Muscle of back (tissue), 11 donors: ENCODE results near the gene CABP4. TPM values are rescaled to one million over a fixed set of nuclear protein-coding genes. Genes with fewer than 3 reads are reported as not detected.
"Not testable (repeated sequence)": the region's sequence is repeated elsewhere in the genome, so short reads cannot be mapped to it uniquely, and the experiment has no call there.

Experiments
- DNase-seq, 3 donors: peaks; one replicate each; pipeline versions ENCODE4 v3.0.0 to v3.0.0-alpha.2; 2013
- polyA plus RNA-seq, 10 donors: library from polyadenylated mRNA; unstranded; fragments of 120-200 nt; gene quantifications; one replicate each; pipeline ENCODE4 v1.2.1, GENCODE V29; 2013; ENCODE audit not compliant: insufficient read length in 10 of 10

Gene CABP4
- polyA plus RNA-seq, 10 donors: 0.26 to 1.8 (median 0.94) TPM

GRCh38 chr11:67418476-67419281 lies 36.5 kb upstream of the CABP4 start:
- DNase-seq: peak; percentile 64 to 77 (median 76)

DNA sequence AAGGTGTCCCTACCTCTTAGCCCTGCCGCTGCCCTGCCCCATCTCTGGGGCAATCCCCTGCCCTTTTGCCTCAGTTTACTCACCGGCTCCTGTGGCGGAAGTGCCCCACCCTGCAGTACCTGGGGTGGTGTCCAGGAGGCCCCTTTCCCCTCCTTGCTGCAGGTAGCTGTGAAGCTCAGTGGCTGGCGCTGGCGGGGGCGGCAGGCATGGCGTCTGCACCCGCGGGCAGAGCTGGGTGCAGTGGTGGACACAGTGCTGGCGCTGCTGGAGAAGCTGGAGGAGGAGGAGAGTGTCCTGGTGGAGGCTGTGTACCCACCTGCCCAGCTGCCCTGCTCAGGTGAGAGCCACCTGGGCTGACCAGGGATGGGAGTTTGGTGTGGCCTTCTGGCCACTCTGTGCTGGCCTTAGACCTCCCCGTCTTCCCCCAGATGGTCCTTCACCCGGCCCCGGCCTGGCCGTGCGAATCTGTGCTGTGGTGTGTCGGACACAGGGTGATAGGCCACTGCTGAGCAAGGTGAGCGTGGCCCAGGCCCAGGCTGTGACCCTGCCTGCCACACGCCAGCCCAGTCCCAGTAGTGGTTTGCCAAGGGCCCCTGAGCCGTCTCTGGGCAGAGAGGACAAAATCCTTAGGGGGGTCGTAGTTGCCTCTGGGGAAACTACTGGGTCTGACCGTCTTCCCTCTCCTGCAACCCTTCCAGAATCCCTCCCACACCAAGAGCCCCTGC lies 35.7 kb upstream of the CABP4 start:
- no peak for DNase-seq

DNA sequence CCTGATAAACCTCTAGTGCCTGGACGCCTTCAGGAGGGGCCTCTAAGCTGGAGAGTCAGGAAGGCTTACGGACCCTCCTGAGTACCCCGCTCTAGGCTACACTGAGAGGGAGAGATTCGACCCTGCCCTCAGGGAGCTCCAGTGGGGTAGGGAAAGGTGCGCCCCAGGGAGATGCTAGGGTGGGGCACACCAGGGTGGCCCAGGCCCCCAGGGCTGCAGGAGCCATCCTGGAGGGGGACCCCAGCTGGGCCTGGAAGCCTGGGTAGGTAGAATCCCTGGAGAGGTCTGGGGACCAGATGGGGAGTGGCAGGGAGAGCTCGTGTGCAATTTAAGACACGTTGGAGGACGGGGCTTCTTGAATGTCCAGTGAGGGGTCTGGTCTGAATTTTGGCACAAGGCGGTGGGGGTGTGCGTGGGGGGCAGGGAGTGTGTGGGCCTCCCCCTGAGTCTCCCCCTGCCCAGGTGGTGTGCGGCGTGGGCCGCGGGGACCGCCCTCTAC lies 35.0 kb upstream of the CABP4 start:
- DNase-seq: no peak

GRCh38 chr11:67420646-67421429 lies 34.3 kb upstream of the CABP4 start:
- DNase-seq: peak; percentile 90 to 96 (median 93)

- no peak for DNase-seq
Observed at GRCh38 chr11:67421430-67422031, 33.6 kb upstream of the CABP4 start.

- no peak for DNase-seq
Observed at GRCh38 chr11:67422891-67423290, 32.3 kb upstream of the CABP4 start.

DNA sequence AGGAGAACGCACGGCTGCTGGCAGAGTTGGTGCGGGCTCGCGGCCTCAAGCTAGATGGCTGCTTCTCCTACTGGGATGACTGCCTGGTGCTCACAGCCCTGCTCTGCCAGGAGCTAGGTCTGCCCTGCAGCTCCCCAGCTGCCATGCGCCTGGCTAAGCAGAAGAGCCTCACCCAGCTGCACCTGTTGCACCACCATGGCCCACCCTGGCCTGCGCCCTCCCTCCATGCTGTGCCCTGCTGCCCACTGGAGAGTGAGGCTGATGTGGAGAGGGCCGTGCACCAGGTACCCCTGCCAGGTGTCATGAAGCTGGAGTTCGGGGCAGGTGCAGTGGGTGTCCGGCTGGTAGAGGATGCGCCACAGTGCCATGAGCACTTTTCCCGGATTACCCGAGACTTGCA lies 31.7 kb upstream of the CABP4 start:
- no peak for DNase-seq

- DNase-seq: no peak
Observed at GRCh38 chr11:67423891-67424613, 31.1 kb upstream of the CABP4 start.

DNA sequence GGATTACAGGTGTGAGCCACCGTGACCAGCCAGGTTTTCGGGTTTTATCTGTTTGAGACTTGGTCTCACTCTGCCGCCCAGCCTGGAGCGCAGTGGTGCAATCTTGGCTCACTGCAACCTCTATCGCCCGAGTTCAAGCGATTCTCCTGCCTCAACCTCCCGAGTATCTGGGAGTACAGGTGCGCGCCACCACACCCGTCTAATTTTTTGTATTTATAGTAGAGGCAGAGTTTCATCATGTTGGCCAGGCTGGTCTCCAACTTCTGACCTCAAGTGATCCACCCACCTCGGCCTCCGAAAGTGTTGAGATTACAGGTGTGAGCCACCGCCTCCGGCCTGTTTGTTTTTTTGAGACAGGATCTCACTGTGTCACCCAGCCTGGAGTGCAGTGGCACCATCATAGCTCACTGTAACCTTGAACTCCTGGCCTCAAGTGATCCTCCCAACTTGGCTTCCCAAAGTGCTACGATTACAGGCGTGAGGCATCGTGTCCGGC lies 27.7 kb upstream of the CABP4 start:
- not testable (repeated sequence) for DNase-seq

- DNase-seq: peak; percentile 98 to 99 (median 99)
Observed at GRCh38 chr11:67428052-67429001, 26.8 kb upstream of the CABP4 start, which contains the start of gene RPS6KB2. Gene RPS6KB2 (plus strand): TSS chr11:67428494. CDS start chr11:67428546, 52 bp downstream.

DNA sequence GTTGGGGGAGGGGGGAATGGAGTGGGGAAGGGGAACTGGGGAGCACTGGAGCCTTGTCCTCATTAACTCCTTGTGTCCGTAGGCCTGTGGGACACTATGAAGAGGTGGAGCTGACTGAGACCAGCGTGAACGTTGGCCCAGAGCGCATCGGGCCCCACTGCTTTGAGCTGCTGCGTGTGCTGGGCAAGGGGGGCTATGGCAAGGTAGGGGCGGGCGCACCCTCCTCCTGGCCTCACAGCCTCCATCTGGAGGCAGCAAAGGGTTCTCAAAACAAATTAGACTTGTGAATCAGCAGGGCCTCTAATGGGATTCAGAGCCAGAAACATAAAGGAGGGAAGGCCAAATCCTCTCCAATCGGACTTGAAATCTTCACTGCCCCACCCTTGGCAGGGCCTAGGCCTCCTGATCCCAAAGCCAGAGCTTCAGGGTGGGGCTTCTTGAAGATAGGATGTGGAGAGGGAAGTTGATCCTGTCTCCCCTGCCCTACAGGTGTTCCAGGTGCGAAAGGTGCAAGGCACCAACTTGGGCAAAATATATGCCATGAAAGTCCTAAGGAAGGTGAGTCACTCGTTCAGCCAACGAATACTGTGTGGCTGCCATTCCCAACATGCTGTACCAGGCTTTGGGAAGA lies 26.0 kb upstream of the CABP4 start:
- no peak for DNase-seq

DNA sequence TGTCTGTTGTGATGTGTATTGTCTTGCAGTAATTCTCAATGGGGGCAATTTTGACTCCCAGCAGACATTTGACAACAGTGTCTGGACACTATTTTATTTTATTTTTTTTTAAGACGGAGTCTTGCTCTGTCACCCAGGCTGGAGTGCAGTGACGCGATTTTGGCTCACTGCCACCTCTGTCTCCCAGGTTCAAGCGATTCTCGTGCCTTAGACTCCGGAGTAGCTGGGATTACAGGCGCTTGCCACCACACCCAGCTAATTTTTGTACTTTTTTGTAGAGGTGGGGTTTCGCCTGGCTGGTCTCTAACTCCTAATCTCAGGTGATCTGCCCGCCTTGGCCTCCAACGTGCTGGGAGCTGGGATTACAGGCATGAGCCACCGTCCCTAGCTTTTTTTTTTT lies 25.4 kb upstream of the CABP4 start:
- DNase-seq: no peak

- DNase-seq: no peak
Observed at GRCh38 chr11:67431346-67432249, 23.6 kb upstream of the CABP4 start.

GRCh38 chr11:67432655-67433349 lies 22.4 kb upstream of the CABP4 start:
- DNase-seq: no peak

DNA sequence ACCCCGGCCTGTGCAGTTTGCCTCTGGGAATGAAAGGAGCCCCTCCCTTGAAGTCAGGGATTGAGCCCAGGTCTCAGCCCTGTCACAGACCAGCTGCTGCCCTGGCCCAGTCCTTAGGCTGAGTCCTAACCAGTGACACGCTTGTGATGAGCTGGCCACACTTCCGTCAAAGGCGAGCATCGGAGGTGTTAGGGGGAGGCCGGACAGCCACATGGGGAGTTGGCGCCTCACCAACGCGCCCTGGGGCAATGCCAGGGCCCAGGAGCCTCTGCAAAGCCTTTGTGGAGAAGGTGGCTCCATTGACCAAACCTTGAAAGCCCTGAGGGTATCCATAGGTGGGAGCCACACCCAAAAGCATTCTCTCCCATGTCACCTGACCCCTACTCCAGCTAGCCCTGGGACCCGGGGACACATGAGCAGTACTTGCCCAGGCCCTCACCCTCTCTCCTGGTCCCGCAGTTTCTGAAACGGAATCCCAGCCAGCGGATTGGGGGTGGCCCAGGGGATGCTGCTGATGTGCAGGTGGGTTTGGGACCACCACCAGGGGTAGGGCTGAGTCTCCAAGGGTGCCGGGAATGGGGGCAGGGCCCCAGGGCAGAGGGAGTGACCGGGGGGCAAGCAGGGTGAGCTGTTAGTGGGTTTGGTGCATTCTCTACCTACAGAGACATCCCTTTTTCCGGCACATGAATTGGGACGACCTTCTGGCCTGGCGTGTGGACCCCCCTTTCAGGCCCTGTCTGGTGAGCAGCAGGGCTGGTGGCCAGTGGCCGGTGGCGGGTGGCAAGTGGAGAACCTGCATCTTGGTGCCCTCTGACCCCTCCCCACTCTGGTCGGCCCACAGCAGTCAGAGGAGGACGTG lies 21.4 kb upstream of the CABP4 start:
- DNase-seq: no peak

DNA sequence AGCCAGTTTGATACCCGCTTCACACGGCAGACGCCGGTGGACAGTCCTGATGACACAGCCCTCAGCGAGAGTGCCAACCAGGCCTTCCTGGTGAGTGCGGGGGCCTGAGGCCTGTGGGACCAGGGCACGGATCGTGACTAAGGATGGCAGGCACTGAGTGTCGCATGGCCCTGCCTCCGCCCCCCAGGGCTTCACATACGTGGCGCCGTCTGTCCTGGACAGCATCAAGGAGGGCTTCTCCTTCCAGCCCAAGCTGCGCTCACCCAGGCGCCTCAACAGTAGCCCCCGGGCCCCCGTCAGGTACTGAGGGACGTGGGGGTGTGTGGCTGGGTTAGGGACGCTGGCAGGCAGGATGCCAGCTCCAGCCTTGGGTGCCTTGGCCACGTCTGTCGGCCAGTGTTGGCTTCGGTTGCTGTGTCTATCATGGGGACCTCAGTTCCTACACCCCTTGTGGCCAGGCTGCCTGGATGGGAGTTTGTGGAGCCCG lies 20.7 kb upstream of the CABP4 start:
- no peak for DNase-seq
